Measurements from ENCODE around the gene MRAP2.
"Not testable (repeated sequence)": the region's sequence is repeated elsewhere in the genome, so short reads cannot be mapped to it uniquely, and the experiment has no call there.

The MRAP2 gene

DNA sequence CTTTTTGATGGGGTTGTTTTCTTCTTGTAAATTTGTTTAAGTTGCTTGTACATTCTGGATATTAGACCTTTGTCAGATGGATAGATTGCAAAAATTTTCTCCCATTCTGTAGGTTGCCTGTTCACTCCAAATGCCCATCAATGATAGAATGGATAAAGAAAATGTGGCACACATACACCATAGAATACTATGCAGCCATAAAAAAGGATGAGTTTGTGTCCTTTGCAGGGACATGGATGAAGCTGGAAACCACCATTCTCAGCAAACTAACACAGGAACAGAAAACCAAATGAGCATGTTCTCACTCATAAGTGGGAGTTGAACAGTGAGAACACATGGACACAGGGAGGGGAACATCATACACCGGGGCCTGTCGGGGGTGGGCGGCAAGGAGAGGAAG is 1.6 kb upstream of the MRAP2 start:
- DNase-seq, result not testable (repeated sequence)

DNA sequence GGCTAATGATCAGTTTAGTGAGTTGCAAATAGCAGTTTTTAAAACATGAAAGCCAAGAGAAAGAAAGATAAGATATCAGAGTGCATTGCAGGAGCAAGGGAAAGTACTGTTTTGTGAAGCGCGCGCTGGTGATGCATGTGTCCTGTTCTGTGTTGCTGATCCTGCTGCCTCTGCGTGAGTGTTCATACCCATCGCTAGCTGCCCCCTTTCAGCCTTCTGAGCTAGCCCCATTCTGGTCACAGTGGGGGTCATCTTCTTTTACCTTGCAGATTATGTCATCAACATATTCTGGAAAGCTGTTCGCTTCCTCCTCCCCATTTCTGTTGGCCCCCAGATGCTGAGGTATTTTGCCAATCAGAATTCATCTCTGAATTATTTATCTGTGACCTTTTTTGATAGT is 1.9 kb downstream of the MRAP2 start:
- DNase-seq, result no peak

DNA sequence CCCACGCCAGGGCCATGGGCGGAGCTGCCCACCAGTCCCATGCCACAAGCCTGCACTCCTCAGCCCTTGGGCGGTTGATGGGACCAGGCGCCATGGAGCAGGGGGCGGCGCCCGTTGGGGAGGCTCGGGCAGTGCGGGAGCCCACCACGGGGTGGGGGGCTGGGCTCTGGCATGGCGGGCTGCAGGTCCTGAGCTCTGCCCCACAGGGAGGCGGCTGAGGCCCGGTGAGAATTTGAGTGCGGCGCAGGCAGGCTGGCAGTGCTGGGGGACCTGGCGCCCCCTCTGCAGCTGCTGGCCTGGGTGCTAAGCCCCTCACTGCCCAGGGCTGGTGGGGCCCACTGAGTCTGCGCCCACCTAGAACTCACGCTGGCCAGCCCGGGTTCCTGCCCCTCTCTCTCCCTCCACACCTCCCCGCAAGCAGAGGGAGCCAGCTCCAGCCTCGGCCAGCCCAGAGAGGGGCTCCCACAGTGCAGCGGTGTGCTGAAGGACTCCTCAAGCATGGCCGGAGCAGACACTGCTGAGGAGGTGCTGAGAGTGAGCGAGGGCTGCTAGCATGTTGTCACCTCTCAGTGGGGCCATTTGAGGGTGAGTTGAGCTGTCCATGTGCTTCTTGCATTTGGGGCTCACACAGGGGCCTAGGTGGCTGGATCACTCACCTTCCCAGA is 4.0 kb downstream of the MRAP2 start:
- DNase-seq, result no peak

DNA sequence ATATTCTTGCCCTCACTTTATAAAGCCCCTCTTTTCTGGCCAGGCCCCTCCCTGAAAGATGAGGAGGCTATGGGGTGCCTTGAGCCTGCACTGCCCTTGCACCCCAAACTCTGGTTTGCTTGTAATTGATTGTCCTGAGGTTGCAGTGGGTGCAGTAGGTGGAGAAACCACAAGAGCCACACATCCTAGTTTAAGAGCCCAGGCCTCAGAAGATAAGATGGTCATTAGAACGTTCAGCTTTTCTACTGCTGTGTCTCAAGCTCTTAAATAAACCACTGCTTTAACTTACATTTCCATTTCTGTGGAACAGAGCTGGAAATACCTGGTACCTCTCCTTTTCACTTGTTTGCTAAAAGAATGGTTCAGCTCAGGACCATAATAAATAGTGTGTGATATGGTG is 9.0 kb downstream of the MRAP2 start:
- no peak for DNase-seq

DNA sequence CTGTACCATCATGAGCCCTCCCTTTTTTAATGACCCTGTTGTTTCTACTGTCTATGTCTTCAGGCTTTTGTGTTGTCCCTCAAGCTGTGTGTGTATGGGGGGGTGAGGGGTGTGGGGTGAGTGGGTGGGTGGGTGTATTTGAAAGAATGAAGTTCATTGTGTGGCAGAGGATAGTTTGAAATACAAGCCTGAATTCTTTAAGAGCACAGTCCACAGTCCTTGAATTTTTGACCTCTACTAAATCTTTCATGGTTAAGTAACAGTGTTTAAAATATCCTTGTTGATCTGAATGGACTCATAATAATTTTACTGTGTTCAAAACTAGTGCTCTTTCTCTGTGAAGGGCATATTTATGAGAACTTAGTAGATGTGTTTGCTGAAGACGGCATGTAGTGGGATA is 10.0 kb downstream of the MRAP2 start:
- no peak for DNase-seq

DNA sequence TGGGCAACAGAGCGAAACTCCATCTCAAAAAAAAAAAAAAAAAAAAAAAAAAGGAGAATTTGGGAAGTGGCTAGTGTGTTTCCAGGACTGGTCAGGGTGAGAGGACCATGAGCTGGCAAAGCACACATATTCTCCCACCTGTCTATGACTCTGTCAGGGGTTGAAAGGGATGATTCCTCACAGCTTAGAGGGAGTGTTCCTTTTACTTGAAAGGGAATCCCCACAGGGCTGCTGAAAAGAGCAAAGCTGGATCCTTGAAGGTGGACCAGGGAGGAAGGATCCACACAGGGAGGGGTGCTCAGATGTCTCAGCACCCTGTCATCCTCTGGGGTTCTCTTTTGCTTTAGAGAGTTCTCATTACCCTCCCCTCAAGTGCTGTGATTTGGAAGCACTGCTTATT is 13.2 kb downstream of the MRAP2 start:
- DNase-seq, result no peak

DNA sequence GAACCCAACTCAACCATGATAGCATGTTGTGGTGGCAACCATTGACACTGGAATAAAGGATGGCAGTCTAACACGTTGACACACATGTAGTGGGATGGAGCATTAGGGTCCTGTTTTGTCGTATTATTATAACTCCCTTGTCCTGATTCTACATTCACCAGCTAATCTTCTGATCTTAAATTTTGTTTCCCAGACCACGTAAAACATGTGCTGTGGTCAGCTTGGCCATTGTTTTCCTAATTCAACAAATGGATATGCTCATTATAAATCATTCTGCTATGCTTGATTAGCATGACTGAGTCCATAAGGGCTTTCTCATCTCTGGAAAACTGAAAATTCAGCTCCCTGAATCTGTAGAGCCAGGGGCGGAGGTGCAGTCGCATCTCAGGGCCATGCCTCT is 15.0 kb downstream of the MRAP2 start:
- DNase-seq, result no peak

DNA sequence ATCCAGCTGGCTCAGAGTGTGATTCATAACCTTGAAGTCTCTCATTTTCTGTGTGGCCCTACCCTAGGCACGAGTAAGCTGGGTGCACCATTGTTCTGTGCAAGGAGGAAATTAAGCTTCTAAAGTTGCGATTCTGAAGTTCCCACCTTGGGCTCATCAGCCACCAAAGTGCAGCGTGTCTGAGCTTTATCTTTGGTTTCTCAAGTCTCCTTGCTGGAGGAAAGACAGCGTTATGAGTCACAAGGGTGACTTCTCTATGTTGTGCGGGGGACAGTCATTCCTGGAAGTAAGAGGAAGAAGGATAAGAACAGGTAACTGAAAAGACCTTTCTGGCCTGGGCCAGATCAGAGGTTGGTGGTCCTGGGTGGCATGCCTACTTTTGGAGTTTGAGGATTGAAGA is 16.8 kb downstream of the MRAP2 start:
- DNase-seq, result no peak

DNA sequence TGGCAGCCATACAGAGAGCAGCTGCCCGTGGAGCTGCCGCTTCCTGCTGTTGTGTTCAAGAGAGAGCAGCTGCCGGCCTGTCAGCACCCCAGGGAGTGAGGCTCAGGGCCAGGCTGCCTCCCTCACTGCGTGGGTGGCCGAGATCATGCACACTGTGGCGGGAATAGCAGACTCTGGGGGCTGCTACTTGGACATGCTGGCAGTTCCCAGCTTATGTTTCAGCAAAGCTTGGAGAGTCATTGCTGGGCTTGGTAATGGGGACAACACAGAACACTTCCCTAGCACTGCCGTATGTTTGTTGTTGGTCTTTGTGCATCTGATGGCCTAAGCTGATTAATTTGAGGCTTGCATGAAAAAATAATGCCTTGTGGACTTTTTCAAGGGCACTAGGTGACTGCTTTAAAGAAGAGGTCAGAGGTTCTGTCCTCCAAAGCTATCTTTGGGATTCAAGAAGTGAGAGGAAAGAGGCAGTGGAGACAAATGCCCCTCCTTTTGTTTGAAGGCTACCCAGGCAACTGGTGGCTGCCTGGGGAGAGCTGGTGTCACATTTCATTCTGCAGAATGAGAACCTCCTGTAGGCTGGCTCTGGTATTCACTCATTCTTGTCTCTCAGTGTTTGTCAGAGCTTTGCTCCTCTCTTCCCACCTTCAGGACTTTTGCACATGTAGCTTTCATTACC is 18.8 kb downstream of the MRAP2 start:
- DNase-seq, result no peak

DNA sequence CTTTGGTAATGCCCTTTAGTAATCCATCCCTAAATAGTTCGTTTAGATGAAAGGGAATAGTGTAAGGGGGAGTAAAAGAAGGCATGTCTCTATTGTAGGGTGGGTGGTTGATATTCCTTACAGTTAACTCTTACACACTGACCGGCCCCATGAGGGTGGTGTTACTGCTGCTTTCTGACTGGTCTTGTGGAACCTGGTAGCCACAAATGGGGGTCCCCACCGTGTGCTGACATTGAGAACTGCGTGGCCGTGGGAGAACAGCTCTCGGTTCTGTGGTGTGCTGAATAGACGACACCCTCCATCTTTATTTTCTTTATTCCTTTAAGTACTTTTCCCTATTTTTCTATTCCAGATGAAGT is 19.3 kb downstream of the MRAP2 start:
- DNase-seq, result no peak

DNA sequence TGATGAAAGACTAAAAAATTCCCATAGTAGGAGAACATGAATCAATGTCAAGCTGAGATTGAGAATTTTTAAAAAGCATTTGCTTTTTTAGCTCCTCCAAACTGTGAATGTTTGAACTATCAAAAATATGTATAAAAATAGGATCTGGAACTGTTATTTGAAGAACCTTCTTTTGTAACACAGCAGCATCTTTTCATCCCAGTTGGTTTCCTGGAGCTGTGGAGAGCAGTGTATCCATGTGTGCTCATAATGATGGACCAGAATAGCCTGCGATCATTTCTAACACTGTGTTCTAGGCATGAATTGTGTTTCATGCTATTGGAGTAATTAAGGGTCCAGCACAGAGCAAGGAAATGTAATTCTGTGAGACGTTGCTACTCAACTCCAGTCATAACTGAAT is 22.1 kb downstream of the MRAP2 start:
- DNase-seq, result no peak

DNA sequence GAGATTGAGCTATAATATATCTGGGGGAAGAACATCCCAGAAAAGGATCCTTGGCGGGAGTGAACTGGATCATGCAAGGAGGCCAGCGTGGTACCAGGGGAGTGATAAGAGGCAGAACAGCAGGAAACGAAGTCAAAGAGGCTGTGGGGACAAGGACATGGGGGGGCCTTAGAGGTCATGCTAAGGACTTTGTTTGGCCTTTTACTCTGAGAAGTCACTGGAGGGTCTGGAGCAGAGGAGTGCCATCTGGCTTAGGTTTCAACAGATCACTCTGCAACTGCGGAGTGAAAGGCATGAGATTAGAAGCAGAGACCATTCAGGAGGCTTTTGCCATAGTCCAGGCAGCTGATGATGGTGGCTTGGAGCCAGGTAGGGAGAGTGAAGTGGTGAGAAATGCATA is 24.3 kb downstream of the MRAP2 start:
- DNase-seq, result no peak

DNA sequence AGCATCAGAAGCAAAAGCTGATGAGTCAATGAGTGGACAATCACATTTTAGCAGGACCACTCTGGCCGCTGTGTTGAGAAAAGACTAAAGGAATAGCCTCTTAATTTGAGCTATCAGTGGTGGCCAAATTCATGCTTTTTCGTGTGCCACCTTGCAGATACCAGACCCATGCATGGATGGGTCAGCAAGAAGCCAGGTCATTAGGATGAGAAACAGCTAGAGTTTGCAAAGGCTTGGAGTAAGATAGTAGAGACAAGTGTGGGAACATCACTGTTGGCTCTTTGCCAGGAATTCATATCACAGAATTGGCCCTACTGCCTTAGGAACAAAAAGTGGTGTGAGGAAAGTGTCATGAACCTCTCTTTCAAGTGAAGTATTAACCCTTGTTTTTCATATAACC is 25.5 kb downstream of the MRAP2 start:
- no peak for DNase-seq

DNA sequence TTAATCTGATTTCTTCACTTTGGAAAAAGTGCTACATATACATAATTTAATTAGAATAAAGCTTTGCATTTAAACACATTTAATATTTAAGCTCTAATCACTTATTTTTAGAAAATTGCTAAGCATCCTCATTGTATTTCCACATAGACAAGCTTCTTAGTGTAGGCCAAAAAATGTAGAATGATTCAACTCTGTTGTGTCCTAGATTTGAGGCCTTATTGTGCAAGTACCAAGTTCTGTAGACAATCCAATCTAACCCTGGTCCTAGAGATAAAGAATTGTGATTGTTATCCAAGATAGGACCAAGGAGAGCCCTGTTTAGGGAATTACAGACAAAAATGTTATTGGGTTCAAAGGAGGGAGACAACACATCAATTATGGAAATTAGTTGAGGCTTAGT is 27.6 kb downstream of the MRAP2 start:
- DNase-seq, result no peak

DNA sequence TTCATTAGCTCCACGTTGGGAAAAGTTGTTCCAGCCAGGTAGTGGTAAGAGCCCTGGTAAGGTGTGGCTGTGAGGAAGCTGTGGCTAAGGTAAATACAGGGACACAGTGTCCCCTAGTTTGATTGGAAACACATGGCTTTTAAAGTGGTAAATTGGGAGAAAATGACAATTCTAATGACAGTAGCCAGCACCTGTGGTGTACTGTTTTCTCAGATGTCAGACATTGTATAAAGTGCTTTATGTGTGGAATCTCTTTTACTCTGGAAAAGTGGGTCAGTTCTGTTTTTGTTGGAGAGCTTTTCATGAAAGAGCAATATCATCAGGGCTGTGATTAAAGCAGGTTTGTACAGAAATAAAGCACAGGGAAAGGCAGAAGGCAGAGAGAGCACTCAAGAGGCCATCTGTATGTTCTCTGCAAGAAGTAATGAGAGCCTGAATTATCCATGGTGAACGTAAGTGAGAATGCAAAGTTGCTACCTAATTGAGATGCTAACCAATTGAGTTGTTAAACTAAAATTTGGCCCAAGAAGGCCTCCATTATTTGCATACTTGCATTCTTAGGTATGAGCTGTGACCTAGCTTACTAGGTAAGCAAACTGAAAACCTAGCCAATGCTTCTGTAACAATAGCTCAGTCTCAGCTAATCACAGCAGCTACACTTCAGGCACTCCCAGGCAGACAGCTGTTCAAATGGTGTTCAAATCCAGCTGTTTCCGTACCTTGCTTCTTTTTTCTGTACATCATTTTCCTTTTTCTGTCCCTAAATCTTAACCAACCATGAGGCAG is 28.2 kb downstream of the MRAP2 start:
- DNase-seq, result no peak

DNA sequence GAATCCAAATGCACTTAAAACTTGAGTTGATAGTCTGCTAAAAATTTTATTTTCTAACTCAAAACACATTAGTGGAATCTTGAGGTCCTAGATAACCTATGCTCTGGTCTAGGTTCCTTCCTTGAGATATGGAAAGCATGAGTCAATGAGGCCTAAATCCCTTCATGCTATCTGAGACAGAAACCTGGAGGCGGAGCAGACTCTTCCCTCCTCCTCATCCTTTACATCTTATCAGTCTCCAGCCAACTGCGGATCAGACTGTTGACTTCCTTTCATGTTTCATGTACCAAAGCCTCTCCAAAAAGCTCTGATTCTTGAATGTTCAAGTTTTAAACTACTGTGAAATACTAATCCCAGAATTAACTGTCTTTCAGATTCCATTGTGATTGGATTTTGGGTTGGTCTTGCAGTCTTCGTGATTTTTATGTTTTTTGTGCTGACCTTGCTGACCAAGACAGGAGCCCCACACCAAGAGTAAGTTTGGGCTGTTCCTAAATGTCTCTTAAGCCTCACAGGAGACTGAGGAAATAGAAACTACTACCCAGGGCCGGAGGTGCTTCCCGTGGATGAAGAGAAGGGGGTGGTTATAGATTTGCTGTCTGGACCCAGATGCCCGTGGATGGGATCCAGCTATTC is 29.1 kb downstream of the MRAP2 start:
- no peak for DNase-seq

DNA sequence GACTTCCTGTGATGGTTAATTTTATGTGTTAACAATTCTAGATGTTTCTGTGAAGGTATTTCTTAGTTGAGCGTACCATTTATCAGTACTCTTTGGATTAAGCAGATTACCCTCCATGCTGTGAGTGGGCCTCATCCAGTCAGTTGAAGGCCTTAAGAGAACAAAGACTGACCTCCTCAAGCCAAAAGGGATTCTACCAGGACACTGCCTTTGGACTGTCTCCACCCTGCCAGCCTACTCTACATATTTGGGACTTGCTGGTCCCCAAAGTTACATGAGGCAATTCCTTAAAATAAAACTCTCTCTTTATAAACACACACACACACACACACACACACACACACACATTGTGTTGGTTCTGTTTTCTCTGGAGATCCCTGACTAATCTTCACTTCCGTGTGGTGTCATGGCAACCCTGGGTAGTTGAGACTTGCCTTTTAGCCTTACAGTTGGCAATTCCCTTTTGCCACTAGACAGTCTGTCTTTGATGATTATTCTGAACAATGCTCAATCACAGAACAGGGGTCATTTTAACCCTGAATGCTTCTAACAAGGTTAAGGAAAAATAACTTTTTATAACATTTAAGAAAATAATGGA is 32.2 kb downstream of the MRAP2 start:
- no peak for DNase-seq

DNA sequence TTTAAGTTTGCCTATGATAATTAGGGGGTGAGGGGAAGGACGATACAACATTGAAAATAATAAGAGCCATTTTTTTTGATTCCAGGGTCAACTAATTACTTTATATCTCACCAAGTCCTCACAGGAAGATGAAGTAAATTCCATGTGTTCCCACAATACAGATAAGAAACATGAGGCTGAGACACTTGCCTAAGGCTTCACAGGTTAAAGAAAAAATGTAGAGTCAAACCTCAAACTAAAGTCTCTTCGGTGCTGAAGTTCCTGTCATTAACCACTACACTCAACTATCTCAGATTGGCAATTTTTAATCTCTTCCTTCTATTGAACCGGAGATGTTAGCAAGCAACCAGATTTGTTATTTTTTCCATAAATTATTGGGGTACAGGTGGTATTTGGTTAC is 33.0 kb downstream of the MRAP2 start:
- no peak for DNase-seq

DNA sequence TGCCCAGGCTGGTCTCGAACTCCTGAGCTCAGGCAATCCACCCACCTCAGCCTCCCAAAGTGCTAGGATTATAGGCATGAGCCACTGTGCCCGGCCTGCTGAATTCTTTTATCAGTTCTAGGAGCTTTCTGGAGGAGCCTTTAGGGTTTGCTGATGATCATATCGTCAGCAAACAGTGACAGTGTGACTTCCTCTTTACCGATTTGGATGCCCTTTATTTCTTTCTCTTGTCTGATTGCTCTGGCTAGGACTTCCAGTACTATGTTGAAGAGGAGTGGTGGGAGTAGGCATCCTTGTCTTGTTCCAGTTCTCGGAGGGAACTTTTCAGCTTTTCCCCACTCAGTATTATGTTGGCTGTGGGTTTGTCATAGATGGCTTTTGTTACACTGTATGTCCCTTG is 35.3 kb downstream of the MRAP2 start:
- not testable (repeated sequence) for DNase-seq

DNA sequence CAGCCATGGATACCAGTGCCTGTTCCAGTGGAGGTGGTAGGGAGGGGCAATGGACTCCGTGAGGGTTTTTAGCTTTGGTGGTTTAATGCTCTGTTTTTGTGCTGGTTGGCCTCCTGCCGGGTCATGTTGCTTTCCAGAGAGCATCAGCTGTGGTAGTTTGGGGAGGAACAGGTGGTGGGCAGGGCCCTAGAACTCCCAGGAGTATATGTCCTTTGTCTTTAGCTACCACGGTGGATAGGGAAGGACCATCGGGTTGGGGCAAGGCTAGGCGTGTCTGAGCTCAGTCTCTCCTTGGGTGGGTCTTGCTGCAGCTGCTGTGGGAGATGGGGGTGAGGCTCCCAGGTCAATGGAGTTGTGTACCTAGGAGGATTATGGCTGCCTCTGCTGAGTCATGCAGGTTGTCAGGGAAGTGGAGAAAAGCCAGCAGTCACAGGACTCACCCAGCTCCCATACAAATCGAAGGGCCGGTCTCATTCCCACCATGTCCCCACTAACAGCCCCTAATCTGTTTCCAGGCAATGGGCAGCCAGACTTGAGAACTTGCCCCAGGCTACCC is 38.9 kb downstream of the MRAP2 start:
- DNase-seq, result no peak

DNA sequence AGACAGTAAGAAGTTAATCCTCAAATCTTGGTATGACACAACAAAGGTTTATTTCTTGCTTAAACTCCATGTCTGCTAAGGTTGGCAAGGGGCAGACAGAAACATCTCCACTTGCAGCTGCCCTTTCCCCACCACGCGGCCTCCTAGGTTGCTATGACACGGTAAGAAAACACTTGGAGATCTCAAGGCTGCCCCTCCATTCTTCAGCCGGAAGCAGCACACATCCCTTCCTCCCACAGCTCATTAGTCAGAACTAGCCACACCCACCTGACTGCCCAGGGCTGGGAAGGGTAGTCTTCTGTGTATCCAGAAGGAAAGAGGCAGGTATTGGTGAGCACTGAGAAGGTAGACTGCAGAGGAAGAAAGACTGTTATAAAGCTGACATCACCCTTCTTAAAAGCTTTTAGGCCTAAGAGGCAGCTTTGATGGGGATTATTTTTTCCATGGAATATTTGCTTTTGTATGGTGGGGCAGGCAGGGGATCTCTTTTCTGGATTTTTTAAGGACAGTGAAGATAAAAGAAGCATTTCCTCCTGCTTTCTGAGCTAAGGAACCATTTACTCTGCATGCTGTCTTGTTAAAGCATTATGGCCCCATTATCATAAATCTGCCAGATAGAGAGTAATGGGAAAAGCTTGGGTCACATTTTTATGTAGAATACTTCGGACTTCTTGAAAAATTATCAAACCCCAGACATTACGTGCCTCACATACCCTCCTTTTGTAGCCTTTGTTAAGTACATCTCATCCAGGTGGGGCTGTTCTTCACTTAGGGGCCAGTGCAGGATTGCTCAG is 41.6 kb downstream of the MRAP2 start:
- no peak for DNase-seq

DNA sequence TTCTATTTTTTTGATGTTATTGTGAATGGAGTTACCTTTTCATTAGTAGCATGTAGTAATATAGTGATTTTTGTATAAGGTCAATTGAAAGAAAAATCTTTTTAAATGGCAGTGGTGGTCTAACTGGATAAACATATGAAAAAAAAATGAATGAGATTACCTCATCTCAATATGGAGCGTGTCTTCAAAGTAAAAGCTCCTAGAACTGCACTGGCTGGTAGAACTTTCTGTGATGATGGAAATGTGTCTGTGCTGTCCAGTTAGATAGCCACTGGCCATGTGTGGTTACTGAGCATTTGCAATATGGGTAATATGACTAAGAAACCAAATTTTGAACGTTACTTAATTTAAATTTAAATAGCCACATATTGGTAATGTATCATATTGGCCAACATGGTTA is 44.1 kb downstream of the MRAP2 start:
- DNase-seq, result no peak
